ENCODE results near the gene MS4A5. TPM values are rescaled to one million over a fixed set of nuclear protein-coding genes. Genes with fewer than 3 reads are reported as not detected.
A peak's percentile ranks its signal among the peaks of the same experiment; 100 is the strongest.

Gene MS4A5
- total and polyA plus RNA-seq, 2 donors from 2014 or later, result not detected

DNA sequence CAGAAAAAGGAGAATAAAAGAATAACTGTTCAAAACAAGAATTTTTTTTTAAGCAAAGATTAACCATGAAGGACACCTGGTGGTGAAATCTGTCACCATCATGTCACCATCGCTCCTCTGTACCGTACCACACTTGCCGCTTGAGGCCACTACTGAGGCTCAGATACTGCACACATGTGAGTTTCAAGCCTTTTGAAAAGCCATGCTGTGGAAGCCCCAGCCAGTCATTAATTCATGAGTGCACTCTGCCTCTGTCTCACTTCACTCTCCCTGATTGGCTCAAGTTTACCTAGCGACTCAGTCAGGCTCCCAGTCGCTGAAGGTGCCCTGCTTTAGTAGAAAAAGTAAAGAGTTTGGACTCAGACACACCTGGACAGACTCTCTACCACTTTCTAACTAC is 56.6 kb downstream of the MS4A5 start:
- no peak overlapping the region for H3K9ac ChIP-seq (ENCODE audit: low read length in 3 of 3)
- no peaks in the 10 kb centered on the region for H3K4me1 ChIP-seq (ENCODE audit: control insufficient read depth in 2 of 3, insufficient read depth in 2 of 3, low read depth in 1 of 3, low read length in 3 of 3)
- H3K27me3 ChIP-seq (ENCODE audit: control insufficient read depth, insufficient read depth, low read length), result no peaks in the 10 kb centered on the region
- FAIRE-seq (no peak), DNase-seq (peak in 1 of 5 donors; percentile 21)
- intact Hi-C loops (cut with DNase I), result no loop called here
- TF ChIP-seq, protein P1, sequence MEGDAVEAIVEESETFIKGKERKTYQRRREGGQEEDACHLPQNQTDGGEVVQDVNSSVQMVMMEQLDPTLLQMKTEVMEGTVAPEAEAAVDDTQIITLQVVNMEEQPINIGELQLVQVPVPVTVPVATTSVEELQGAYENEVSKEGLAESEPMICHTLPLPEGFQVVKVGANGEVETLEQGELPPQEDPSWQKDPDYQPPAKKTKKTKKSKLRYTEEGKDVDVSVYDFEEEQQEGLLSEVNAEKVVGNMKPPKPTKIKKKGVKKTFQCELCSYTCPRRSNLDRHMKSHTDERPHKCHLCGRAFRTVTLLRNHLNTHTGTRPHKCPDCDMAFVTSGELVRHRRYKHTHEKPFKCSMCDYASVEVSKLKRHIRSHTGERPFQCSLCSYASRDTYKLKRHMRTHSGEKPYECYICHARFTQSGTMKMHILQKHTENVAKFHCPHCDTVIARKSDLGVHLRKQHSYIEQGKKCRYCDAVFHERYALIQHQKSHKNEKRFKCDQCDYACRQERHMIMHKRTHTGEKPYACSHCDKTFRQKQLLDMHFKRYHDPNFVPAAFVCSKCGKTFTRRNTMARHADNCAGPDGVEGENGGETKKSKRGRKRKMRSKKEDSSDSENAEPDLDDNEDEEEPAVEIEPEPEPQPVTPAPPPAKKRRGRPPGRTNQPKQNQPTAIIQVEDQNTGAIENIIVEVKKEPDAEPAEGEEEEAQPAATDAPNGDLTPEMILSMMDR (IDR thresholded peaks at IDR 0.05; ENCODE audit: borderline replicate concordance, extremely low read depth, insufficient read depth), result peak; percentile 38
- H3K36me3 ChIP-seq (ENCODE audit: control insufficient read depth in 2 of 3, insufficient read depth in 3 of 3, low read length in 3 of 3), result no peaks in the 10 kb centered on the region
- no peak overlapping the region for H3K27ac ChIP-seq (ENCODE audit: low read depth in 2 of 2, low read length in 2 of 2)
- H3K4me3 ChIP-seq (ENCODE audit: low read length in 3 of 3), result no peak overlapping the region
- H3K9me3 ChIP-seq (ENCODE audit: control insufficient read depth in 2 of 3, insufficient read depth in 1 of 3, low read length in 3 of 3), result no peaks in the 10 kb centered on the region

DNA sequence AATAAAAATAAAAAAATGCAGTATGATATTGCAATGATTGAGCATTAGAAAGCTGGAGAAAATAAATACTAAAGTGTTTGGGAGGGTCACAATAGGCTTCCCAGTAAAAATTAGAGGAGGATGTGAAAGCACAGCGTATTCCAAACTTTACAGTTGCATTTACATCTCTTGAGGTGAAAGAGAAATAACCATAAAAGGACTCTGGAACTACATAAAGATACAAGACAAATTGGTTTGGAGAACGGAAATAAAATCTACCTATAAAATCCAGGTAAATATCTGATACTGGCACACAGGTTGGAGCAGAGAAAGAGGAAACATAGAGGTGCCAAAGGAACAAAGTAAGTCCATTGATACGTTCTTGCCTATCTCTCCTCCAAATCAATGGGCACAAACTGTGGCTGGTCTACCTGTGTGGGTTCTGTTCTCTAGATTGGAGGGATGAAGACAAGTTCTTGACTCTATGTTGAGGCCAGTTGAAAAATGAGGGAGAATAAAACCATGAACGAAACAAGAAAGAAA is 63.2 kb downstream of the MS4A5 start, which contains the start of gene MS4A12:
MS4A12 (plus strand) TSS at position 291 of the 522 bp plus-strand sequence. CDS start 4,541 bp downstream, outside the sequence.
- no peak within 1 kb of the TSS for H3K9ac ChIP-seq (ENCODE audit: low read length in 3 of 3)
- no peak within 1 kb of the TSS for H3K27ac ChIP-seq (ENCODE audit: low read depth in 2 of 2, low read length in 2 of 2)
- DNase-seq (no peak), FAIRE-seq (no peak)
- no peaks in the 10 kb centered on the region for H3K4me1 ChIP-seq (ENCODE audit: control insufficient read depth in 2 of 3, insufficient read depth in 2 of 3, low read depth in 1 of 3, low read length in 3 of 3)
- H3K27me3 ChIP-seq (ENCODE audit: control insufficient read depth, insufficient read depth, low read length), result no peaks in the 10 kb centered on the region
- H3K4me3 ChIP-seq (ENCODE audit: low read length in 3 of 3), result no peak within 1 kb of the TSS
- TF ChIP-seq, protein P1 (IDR thresholded peaks at IDR 0.05; ENCODE audit: borderline replicate concordance, extremely low read depth, insufficient read depth), result no peak
- no peaks in the 10 kb centered on the region for H3K9me3 ChIP-seq (ENCODE audit: control insufficient read depth in 2 of 3, insufficient read depth in 1 of 3, low read length in 3 of 3)
- no peaks in the 10 kb centered on the region for H3K36me3 ChIP-seq (ENCODE audit: control insufficient read depth in 2 of 3, insufficient read depth in 3 of 3, low read length in 3 of 3)
- intact Hi-C loops (cut with DNase I), result no loop called here

GRCh38 chr11:60493454-60493853 is 64.1 kb downstream of the MS4A5 start:
- Histone ChIP-seq H3K27ac (ENCODE audit: low read depth in 2 of 2, low read length in 2 of 2) (no peak overlapping the region), H3K4me3 (ENCODE audit: low read length in 3 of 3) (no peak overlapping the region), H3K9me3 (ENCODE audit: control insufficient read depth in 2 of 3, insufficient read depth in 1 of 3, low read length in 3 of 3) (no peaks in the 10 kb centered on the region), H3K27me3 (ENCODE audit: control insufficient read depth, insufficient read depth, low read length) (no peaks in the 10 kb centered on the region), H3K36me3 (ENCODE audit: control insufficient read depth in 2 of 3, insufficient read depth in 3 of 3, low read length in 3 of 3) (no peaks in the 10 kb centered on the region), H3K4me1 (ENCODE audit: control insufficient read depth in 2 of 3, insufficient read depth in 2 of 3, low read depth in 1 of 3, low read length in 3 of 3) (no peaks in the 10 kb centered on the region), H3K9ac (ENCODE audit: low read length in 3 of 3) (no peak overlapping the region)
- FAIRE-seq (no peak), DNase-seq (no peak)
- TF ChIP-seq, protein P1 (IDR thresholded peaks at IDR 0.05; ENCODE audit: borderline replicate concordance, extremely low read depth, insufficient read depth), result no peak
- intact Hi-C loops (cut with DNase I), result no loop called here

Other genes with a start within 250 kb of the MS4A5 start
- 145 TPM for gene MS4A6A, start 246.5 kb upstream of the MS4A5 start, total RNA-seq
- gene MS4A6A, start 246.5 kb upstream of the MS4A5 start, polyA plus RNA-seq (ENCODE audit: insufficient read depth, low read depth, low replicate concordance), result 16.7 TPM
- 9.4 TPM for gene MS4A4E, start 186.4 kb upstream of the MS4A5 start, total RNA-seq
- gene MS4A4E, start 186.4 kb upstream of the MS4A5 start, polyA plus RNA-seq (ENCODE audit: insufficient read depth, low read depth, low replicate concordance), result not detected
- 49.7 TPM for gene MS4A4A, start 148.9 kb upstream of the MS4A5 start, total RNA-seq
- 6.3 TPM for gene MS4A4A, start 148.9 kb upstream of the MS4A5 start, polyA plus RNA-seq (ENCODE audit: insufficient read depth, low read depth, low replicate concordance)
- 0.38 TPM for gene MS4A6E, start 102.3 kb upstream of the MS4A5 start, total RNA-seq
- gene MS4A6E, start 102.3 kb upstream of the MS4A5 start, polyA plus RNA-seq (ENCODE audit: insufficient read depth, low read depth, low replicate concordance), result not detected
- gene MS4A7, start 51.0 kb upstream of the MS4A5 start, total RNA-seq, result 47.6 TPM
- gene MS4A7, start 51.0 kb upstream of the MS4A5 start, polyA plus RNA-seq (ENCODE audit: insufficient read depth, low read depth, low replicate concordance), result 7.0 TPM
- 2.1 TPM for gene MS4A14, start 33.1 kb upstream of the MS4A5 start, total RNA-seq
- 0.34 TPM for gene MS4A14, start 33.1 kb upstream of the MS4A5 start, polyA plus RNA-seq (ENCODE audit: insufficient read depth, low read depth, low replicate concordance)
- 11.1 TPM for gene MS4A1, start 26.3 kb downstream of the MS4A5 start, total RNA-seq
- not detected for gene MS4A1, start 26.3 kb downstream of the MS4A5 start, polyA plus RNA-seq (ENCODE audit: insufficient read depth, low read depth, low replicate concordance)
- gene MS4A12, start 63.2 kb downstream of the MS4A5 start, total RNA-seq, result not detected
- not detected for gene MS4A12, start 63.2 kb downstream of the MS4A5 start, polyA plus RNA-seq (ENCODE audit: insufficient read depth, low read depth, low replicate concordance)
- not detected for gene MS4A13, start 85.8 kb downstream of the MS4A5 start, total RNA-seq
- not detected for gene MS4A13, start 85.8 kb downstream of the MS4A5 start, polyA plus RNA-seq (ENCODE audit: insufficient read depth, low read depth, low replicate concordance)